ENCODE measurements around the gene UNKL. TPM values are rescaled to one million over a fixed set of nuclear protein-coding genes. Genes with fewer than 3 reads are reported as not detected.

The UNKL gene, protein sequence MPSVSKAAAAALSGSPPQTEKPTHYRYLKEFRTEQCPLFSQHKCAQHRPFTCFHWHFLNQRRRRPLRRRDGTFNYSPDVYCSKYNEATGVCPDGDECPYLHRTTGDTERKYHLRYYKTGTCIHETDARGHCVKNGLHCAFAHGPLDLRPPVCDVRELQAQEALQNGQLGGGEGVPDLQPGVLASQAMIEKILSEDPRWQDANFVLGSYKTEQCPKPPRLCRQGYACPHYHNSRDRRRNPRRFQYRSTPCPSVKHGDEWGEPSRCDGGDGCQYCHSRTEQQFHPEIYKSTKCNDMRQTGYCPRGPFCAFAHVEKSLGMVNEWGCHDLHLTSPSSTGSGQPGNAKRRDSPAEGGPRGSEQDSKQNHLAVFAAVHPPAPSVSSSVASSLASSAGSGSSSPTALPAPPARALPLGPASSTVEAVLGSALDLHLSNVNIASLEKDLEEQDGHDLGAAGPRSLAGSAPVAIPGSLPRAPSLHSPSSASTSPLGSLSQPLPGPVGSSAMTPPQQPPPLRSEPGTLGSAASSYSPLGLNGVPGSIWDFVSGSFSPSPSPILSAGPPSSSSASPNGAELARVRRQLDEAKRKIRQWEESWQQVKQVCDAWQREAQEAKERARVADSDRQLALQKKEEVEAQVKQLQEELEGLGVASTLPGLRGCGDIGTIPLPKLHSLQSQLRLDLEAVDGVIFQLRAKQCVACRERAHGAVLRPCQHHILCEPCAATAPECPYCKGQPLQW
- 10.1 TPM for total RNA-seq

- DNase-seq, result no peak
These were observed at the start of gene UNKL for GRCh38 chr16:1414532-1415260. Gene UNKL, minus strand, starts transcription at chr16:1414704. Its CDS starts 13 bp downstream, at chr16:1414691.

- no peak for DNase-seq
These were observed 46.6 kb upstream of the UNKL start for GRCh38 chr16:1461146-1461545.

DNA sequence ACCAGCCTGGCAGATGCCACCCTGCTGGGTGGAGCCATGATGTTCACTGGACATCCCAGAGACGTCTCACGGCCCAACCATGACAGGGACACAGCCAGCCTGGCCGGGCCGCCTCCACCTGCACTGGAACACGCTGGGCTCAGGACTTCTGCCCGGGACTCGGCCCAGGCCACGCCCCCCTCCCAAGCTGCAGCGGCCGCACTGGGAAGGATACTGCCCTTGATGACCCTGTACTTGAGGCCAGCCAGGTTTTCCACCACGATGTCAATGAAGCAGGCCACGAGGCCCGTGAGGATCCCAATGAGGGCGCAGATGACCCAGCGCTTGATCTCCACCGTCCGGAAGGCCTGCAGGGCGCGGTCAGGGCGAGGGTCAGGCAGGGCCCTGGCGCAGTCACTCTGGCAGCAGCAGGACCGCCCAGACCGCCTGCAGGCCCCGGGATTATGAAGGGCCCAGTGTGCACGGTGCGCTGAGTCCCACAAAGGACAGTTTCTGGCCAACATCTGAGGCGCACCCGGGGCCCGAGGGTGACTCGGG, 46.2 kb upstream of the UNKL start:
- no peak for DNase-seq

- no peak for DNase-seq
These were observed 45.5 kb upstream of the UNKL start for GRCh38 chr16:1459967-1460366.

- DNase-seq, result no peak
These were observed 44.5 kb upstream of the UNKL start for GRCh38 chr16:1458977-1459341.

- peak; percentile 33 for DNase-seq
These were observed 44.0 kb upstream of the UNKL start for GRCh38 chr16:1458336-1458976.

DNA sequence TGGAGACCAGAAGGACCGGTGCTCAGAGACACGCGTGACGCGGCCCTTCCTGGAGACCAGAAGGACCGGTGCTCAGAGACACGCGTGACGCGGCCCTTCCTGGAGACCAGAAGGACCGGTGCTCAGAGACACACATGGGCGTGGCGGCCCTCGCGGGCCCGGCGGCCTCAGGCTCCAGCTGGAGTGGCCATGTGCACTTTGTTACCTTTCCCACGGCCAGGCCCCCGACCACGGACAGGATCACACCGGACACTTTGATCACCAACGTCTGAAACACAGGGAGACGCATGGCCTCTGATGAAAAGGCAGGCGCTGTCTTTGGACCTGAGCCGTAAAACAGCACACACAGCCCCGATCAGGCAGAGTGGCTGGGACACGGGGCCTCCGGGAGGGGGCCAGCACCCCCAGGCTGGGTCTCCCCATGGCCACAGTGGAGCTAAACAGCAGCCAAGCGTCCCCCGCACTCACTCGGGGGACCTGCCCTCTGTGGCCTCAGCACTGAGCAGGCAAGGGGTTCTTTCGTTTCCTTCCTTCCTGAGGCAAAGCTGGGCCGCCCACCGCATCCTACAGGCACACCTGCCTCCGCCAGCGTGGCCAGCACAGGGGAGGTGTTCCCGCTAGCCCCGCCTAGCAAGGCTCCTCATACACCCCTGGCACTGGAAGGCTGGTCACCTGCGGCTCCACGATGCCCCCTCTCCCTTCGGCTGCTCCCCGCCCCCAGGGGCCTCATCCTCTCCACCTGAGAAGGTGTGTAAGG, 43.2 kb upstream of the UNKL start:
- no peak for DNase-seq

GRCh38 chr16:1456951-1457350, 42.4 kb upstream of the UNKL start:
- DNase-seq, result no peak

DNA sequence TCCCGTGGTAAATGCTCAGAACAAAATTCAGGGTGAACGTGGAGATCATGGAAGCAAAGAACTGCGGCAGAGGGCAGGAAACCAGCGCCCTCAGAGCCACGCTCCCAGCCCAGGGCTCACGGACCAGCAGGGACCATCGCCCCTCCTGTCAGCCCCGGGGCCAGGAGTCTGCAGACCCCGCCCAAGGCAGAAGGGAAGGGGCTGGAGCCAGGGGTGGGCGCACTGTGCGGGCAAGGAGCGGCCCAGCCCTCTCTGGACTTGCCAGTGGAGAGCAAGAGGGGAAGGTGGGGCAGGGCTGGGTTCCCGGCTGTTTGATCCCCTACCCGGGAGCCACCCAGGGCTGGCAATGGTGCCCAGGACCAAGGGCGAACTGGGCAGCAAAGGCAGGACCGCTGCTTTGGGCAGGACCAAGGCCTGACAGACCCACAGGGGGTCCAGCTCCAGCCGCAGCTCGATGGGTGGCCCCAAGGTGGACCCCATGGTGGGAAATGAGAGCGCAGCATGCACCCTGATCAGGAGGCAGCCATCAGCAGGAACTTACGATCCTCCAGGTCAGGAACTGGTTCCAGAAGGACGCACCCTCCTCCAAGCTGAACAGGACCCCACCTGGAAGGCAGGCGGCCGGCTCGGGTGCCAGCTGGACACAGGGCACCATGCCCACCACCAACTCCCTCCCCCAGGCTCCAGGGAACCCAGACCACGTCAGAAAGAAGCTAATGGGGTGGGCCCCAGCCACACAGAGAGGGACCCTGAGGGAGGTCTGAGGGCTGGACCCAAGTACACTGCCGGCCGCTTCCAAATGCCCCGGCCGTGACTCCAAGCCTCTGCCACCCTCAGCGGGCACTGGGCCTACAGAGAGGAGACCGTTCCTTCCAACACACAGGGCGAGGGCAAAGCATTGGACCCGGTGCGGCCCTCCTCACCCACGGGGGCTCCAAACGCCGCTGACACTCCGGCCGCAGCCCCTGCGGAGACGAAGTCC, 41.0 kb upstream of the UNKL start:
- DNase-seq, result no peak

DNA sequence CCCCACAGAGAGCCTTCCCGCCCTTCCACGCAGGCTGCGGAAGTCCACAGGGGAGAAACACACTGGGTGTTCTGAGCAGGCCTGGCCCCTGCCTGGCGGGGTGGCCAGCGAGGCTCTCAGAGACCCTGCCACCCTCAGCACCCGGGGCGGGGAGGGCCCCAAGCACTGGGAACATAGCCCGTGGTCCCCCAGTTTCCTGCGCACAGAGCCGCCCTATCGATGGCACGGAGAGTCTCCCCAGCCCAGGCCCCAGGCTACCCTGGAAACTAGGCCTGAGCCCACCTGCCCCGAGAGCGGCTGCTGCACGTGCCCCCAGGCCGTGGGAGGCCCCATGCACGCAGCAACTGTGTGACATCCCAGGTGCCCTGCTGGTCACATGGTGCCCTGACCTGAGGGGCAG, 40.1 kb upstream of the UNKL start:
- DNase-seq, result no peak

GRCh38 chr16:1453316-1453715, 38.8 kb upstream of the UNKL start:
- DNase-seq, result no peak

DNA sequence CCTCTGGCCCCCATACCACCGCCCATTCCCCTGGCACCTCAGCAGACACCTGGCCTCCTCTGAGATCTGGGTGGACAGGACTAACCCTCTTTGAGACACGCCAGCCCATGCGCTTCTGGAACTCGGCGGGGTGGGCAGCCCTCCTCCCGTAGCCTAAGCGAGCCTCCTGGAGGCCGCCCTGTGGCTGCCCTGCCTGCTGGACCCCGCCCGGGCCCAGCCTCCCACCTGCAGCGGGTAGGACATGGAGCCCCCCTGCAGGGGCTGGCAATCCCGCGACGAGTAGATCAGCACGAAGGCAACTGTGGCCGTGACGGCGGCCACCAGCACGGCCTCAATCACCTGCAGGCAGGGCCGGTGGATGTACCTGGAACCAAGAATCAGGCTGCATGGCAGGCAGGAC, 38.0 kb upstream of the UNKL start:
- DNase-seq, result no peak

DNA sequence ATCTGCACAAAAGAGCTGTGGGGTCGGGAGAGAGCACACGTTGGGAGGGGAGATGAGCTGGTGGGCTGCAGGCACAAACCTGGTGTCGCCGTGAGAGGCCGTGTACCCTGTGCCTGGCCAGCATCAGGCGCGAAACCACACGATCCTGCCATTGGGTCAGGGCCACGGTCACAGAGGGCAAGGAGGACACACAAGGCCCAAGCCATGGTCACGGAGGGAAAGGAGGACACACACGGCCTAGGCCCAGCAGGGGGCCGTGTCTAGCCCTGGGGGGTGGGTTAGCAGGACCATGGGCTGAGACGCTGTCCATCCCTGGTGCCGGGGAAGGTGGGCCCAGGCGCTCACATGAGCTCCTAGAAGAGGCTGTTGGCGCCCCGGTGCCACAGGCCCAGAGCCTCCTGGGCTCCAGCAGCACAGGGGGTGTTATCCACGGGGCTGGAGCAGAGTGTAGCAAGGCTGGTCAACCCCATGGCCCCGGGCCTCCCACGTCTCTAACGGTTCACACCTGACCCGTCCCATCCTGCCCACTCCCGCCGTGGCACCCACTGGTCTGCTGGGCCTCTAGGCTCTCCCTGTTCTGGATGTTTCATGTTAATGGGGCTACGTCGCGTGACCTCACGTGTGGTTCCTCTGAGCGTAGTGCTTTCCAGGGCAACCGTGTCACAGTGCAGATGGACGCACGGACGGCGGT, 37.3 kb upstream of the UNKL start:
- no peak for DNase-seq

- no peak for DNase-seq
These were observed 36.3 kb upstream of the UNKL start for GRCh38 chr16:1450841-1451240.

DNA sequence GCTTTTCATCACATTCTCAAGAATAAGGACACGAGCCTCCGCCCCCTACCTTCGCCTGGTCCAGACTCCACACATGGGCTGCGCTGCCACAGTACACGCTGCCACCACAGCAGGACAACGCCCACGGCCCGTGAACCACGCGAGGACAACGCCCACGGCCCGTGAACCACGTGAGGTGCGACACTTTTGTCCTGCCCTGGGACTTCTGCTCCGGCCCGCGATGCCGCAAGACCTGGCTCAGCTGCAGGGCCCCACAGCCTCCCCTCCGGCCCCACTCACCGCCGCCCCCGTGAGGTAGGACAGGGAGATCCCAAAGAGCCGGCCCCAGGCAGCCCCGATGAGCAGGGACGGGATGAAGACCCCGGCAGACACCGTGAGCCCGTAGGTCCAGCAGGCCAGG, 35.7 kb upstream of the UNKL start:
- no peak for DNase-seq

GRCh38 chr16:1449201-1449788, 34.8 kb upstream of the UNKL start:
- no peak for DNase-seq

DNA sequence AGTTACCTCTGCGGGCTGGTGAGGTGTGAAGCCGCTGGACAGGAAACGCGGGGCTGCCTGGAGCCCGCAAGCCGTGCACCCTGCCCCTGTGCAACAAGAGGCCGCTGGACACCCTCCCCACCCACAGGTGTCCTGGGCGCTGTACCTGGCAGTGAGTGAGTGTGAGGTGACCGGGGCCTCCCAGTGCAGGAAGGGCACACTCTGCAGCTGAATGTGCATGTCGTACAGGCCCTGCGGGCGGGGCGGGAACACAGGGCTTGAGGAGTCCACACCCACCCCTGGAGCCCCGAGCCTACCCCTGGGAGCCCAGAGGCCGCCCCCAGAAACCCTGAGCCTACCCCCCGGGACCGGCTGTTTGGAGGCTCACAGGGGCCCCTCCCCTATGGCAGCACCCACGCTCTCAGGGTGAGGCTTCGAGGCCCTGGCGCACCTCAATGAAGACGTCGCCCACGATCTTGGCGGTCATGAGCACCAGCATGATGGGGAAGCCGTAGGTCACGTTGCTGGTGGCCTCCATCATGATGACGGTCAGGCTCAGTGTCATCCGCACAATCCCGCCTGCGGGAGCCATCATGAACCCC, 34.1 kb upstream of the UNKL start:
- DNase-seq, result no peak

DNA sequence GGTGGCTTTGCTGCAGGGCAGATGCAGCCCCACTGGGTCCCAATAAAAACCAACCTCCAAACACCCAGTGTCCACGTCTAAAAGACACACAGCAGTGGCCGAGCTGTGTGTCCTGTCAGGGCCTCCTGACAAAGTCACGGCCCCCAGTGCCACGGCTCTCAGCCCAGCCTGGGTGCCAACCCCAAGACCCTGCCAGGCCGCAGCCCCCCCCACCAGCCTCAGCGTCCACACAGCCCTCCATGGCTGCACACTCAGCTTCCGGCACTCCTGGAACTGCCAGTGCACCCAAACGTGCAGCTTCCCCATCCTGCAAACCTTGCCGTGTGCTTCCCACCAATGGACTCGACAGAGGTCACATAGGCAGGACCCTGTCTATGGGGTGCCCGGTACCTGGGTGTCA, 33.5 kb upstream of the UNKL start:
- DNase-seq, result no peak

Data from occipital lobe (tissue), 2 donors.